GM12875 (cell line): ENCODE results near the gene FMN1.

Experiments
- H3K4me3 ChIP-seq: one replicate; pipeline ENCODE4 v1.5.1; 2011; ENCODE audit warnings: low read depth, low read length, control low read depth
- CTCF ChIP-seq: IDR thresholded peaks from 2 replicates; pipeline ENCODE4 v1.5.1; 2011; ENCODE audit warnings: low read depth, mild to moderate bottlenecking, control low read depth, inconsistent platforms, low read length, moderate library complexity, borderline replicate concordance; ENCODE audit not compliant: insufficient read depth

Gene FMN1

GRCh38 chr15:32942401-32942841 lies 252.1 kb downstream of the FMN1 start:
- no peak overlapping the region for H3K4me3 ChIP-seq
- no peak for TF ChIP-seq CTCF

- no peak for TF ChIP-seq CTCF
- H3K4me3 ChIP-seq, result no peak overlapping the region
These were observed 252.7 kb downstream of the FMN1 start for GRCh38 chr15:32941823-32942222.

- H3K4me3 ChIP-seq, result no peak overlapping the region
- no peak for TF ChIP-seq CTCF
These were observed 257.5 kb downstream of the FMN1 start for GRCh38 chr15:32936976-32937375.

- H3K4me3 ChIP-seq, result no peak overlapping the region
- peak; percentile 44; the same call in 1 of the 2 replicates for TF ChIP-seq CTCF
These were observed 258.1 kb downstream of the FMN1 start for GRCh38 chr15:32936283-32936918.

GRCh38 chr15:32935139-32935538 lies 259.4 kb downstream of the FMN1 start:
- H3K4me3 ChIP-seq, result no peak overlapping the region
- no peak for TF ChIP-seq CTCF

- no peak for TF ChIP-seq CTCF
- H3K4me3 ChIP-seq, result no peak overlapping the region
These were observed 261.3 kb downstream of the FMN1 start for GRCh38 chr15:32933236-32933635.

GRCh38 chr15:32928876-32929275 lies 265.6 kb downstream of the FMN1 start:
- TF ChIP-seq CTCF, result no peak
- no peak overlapping the region for H3K4me3 ChIP-seq
